HPDE6-E6E7 (cell line): ENCODE data around the gene PTPRQ.

ENCODE experiments used
- DNase-seq: peaks from one replicate; pipeline ENCODE4 v3.0.0; 2011; ENCODE audit warnings: missing footprints; ENCODE audit errors: extremely low spot score

PTPRQ gene

GRCh38 chr12:80556566-80556965 lies 112.5 kb downstream of the PTPRQ start:
- no peak for DNase-seq

- DNase-seq = no peak
These were observed 115.7 kb downstream of the PTPRQ start for GRCh38 chr12:80559766-80560165.

GRCh38 chr12:80565271-80565670 lies 121.2 kb downstream of the PTPRQ start:
- DNase-seq = no peak

- no peak for DNase-seq
These were observed 123.4 kb downstream of the PTPRQ start for GRCh38 chr12:80567401-80567800.

- DNase-seq = no peak
These were observed 132.8 kb downstream of the PTPRQ start for GRCh38 chr12:80576641-80577418.

GRCh38 chr12:80580254-80580653 lies 136.2 kb downstream of the PTPRQ start:
- peak; percentile 35 for DNase-seq

- DNase-seq = no peak
These were observed 137.7 kb downstream of the PTPRQ start for GRCh38 chr12:80581783-80582182.

- DNase-seq = no peak
These were observed 138.4 kb downstream of the PTPRQ start for GRCh38 chr12:80582431-80582830.

GRCh38 chr12:80589077-80589476 lies 145.0 kb downstream of the PTPRQ start:
- no peak for DNase-seq

- DNase-seq = no peak
These were observed 146.1 kb downstream of the PTPRQ start for GRCh38 chr12:80590085-80590484.

- DNase-seq = no peak
These were observed 149.7 kb downstream of the PTPRQ start for GRCh38 chr12:80593766-80594165.

GRCh38 chr12:80596509-80596908 lies 152.5 kb downstream of the PTPRQ start:
- DNase-seq = no peak

GRCh38 chr12:80598004-80598606 lies 154.1 kb downstream of the PTPRQ start:
- DNase-seq = peak; percentile 20

- DNase-seq = no peak
These were observed 158.4 kb downstream of the PTPRQ start for GRCh38 chr12:80602455-80602854.

GRCh38 chr12:80607361-80608135 lies 163.5 kb downstream of the PTPRQ start:
- no peak for DNase-seq

- DNase-seq = no peak
These were observed 173.7 kb downstream of the PTPRQ start for GRCh38 chr12:80617733-80618132.

GRCh38 chr12:80620281-80620680 lies 176.2 kb downstream of the PTPRQ start:
- no peak for DNase-seq

GRCh38 chr12:80622271-80622670 lies 178.2 kb downstream of the PTPRQ start:
- DNase-seq = peak; percentile 9

GRCh38 chr12:80625051-80625450 lies 181.0 kb downstream of the PTPRQ start:
- no peak for DNase-seq

- no peak for DNase-seq
These were observed 181.9 kb downstream of the PTPRQ start for GRCh38 chr12:80625901-80626300.

GRCh38 chr12:80627782-80628181 lies 183.7 kb downstream of the PTPRQ start:
- no peak for DNase-seq

- no peak for DNase-seq
These were observed 188.8 kb downstream of the PTPRQ start for GRCh38 chr12:80632835-80633234.

GRCh38 chr12:80634903-80635302 lies 190.9 kb downstream of the PTPRQ start:
- DNase-seq = no peak
